ENCODE data around the gene CHMP4B.
A peak's percentile ranks its signal among the peaks of the same experiment; 100 is the strongest.

CHMP4B gene

GRCh38 chr20:33822423-33822822 is 11.3 kb downstream of the CHMP4B start:
- no peak for DNase-seq

- DNase-seq: no peak
These were observed 11.8 kb downstream of the CHMP4B start for GRCh38 chr20:33822991-33823390.

- no peak for DNase-seq
These were observed 13.7 kb downstream of the CHMP4B start for GRCh38 chr20:33824852-33825251.

GRCh38 chr20:33825340-33826269 is 14.5 kb downstream of the CHMP4B start:
- no peak for DNase-seq

- peak; percentile 38 for DNase-seq
These were observed 15.2 kb downstream of the CHMP4B start for GRCh38 chr20:33826270-33826897.

- no peak for DNase-seq
These were observed 16.0 kb downstream of the CHMP4B start for GRCh38 chr20:33827109-33827508.

GRCh38 chr20:33827634-33828325 is 16.6 kb downstream of the CHMP4B start:
- DNase-seq: no peak

- no peak for DNase-seq
These were observed 17.2 kb downstream of the CHMP4B start for GRCh38 chr20:33828326-33828844.

- DNase-seq: no peak
These were observed 17.9 kb downstream of the CHMP4B start for GRCh38 chr20:33828967-33829560.

GRCh38 chr20:33829636-33830035 is 18.5 kb downstream of the CHMP4B start:
- no peak for DNase-seq

GRCh38 chr20:33830371-33830770 is 19.2 kb downstream of the CHMP4B start:
- no peak for DNase-seq

- no peak for DNase-seq
These were observed 21.1 kb downstream of the CHMP4B start for GRCh38 chr20:33832103-33832804.

- DNase-seq: no peak
These were observed 22.2 kb downstream of the CHMP4B start for GRCh38 chr20:33833333-33833732.

- DNase-seq: no peak
These were observed 24.5 kb downstream of the CHMP4B start for GRCh38 chr20:33835615-33836172.

- DNase-seq: no peak
These were observed 25.1 kb downstream of the CHMP4B start for GRCh38 chr20:33836277-33836676.

GRCh38 chr20:33837096-33837830 is 26.1 kb downstream of the CHMP4B start:
- no peak for DNase-seq

- DNase-seq: no peak
These were observed 27.1 kb downstream of the CHMP4B start for GRCh38 chr20:33838035-33838864.

GRCh38 chr20:33839591-33839990 is 28.4 kb downstream of the CHMP4B start:
- DNase-seq: no peak

GRCh38 chr20:33840160-33840559 is 29.0 kb downstream of the CHMP4B start:
- no peak for DNase-seq

- DNase-seq: no peak
These were observed 29.7 kb downstream of the CHMP4B start for GRCh38 chr20:33840759-33841435.
